GM19043 (cell line): ENCODE measurements around the gene CCDC169.

Source experiments
- ATAC-seq: cut with Tn5 transposase; IDR thresholded peaks from one replicate; pipeline ENCODE4 v1.9.1; 2021; ENCODE audit warnings: low read depth; ENCODE audit not compliant: unreplicated experiment

CCDC169 gene

GRCh38 chr13:36248700-36249099 lies 48.9 kb downstream of the CCDC169 start:
- ATAC-seq = no peak

- no peak for ATAC-seq
These were observed 52.6 kb downstream of the CCDC169 start for GRCh38 chr13:36244990-36245389.

GRCh38 chr13:36244073-36244472 lies 53.5 kb downstream of the CCDC169 start:
- ATAC-seq = no peak

- no peak for ATAC-seq
These were observed 54.9 kb downstream of the CCDC169 start for GRCh38 chr13:36242761-36243160.

GRCh38 chr13:36231236-36231635 lies 66.4 kb downstream of the CCDC169 start:
- no peak for ATAC-seq

GRCh38 chr13:36224730-36225129 lies 72.9 kb downstream of the CCDC169 start:
- no peak for ATAC-seq

GRCh38 chr13:36219883-36220282 lies 77.7 kb downstream of the CCDC169 start:
- no peak for ATAC-seq

- ATAC-seq = no peak
These were observed 80.2 kb downstream of the CCDC169 start for GRCh38 chr13:36217456-36217855.

GRCh38 chr13:36214163-36214921 lies 83.3 kb downstream of the CCDC169 start, which contains the start of gene SOHLH2:
TSS of gene SOHLH2 (minus strand) at chr13:36214556. CDS start at chr13:36214526, 30 bp downstream.
- no peak for ATAC-seq

GRCh38 chr13:36212789-36213188 lies 84.8 kb downstream of the CCDC169 start:
- ATAC-seq = no peak

GRCh38 chr13:36211567-36211966 lies 86.0 kb downstream of the CCDC169 start:
- no peak for ATAC-seq

- no peak for ATAC-seq
These were observed 86.9 kb downstream of the CCDC169 start for GRCh38 chr13:36210738-36211137.

GRCh38 chr13:36207672-36208071 lies 89.9 kb downstream of the CCDC169 start:
- no peak for ATAC-seq

- no peak for ATAC-seq
These were observed 104.3 kb downstream of the CCDC169 start for GRCh38 chr13:36193151-36193855.

GRCh38 chr13:36192166-36192565 lies 105.4 kb downstream of the CCDC169 start:
- ATAC-seq = no peak

GRCh38 chr13:36190771-36191170 lies 106.8 kb downstream of the CCDC169 start:
- ATAC-seq = no peak

GRCh38 chr13:36188441-36188840 lies 109.2 kb downstream of the CCDC169 start:
- no peak for ATAC-seq

- no peak for ATAC-seq
These were observed 113.7 kb downstream of the CCDC169 start for GRCh38 chr13:36183901-36184300.
